A673 (cell line): ENCODE results near the gene NFXL1. TPM values are rescaled to one million over a fixed set of nuclear protein-coding genes. Genes with fewer than 3 reads are reported as not detected.

Experiments
- BruUV-seq: library from RNA; stranded (reverse); fragments of 400-500 nt; replicated peaks from 2 replicates; lab custom pipeline; 2021; lab: Mats Ljungman, UMichigan
- CTCF ChIA-PET: fragments of 300-600 bp; sonication (Branson Sonifier 250); formaldehyde crosslinking; loops from one replicate; lab custom pipeline; 2022; ENCODE audit warnings: antibody characterized with exemption; lab: Charles Lee
- POLR2A ChIA-PET: fragments of 300-600 bp; sonication (Branson Sonifier 250); formaldehyde crosslinking; loops from one replicate; lab custom pipeline; 2022; ENCODE audit warnings: antibody characterized with exemption; ENCODE audit not compliant: low non-redundant PET; lab: Charles Lee
- DNase-seq: peaks from one replicate; pipeline ENCODE4 v3.0.0-alpha.2; 2015; ENCODE audit warnings: low spot score
- H3K27ac ChIP-seq: fragments of 200-600 bp; sonication (generic); 2 replicates; pipeline ENCODE4 v1.5.1; 2016; ENCODE audit warnings: mixed run types, low read depth, mild to moderate bottlenecking, mixed read lengths, antibody characterized with exemption, low read length; ENCODE audit not compliant: poor library complexity, severe bottlenecking
- H3K27me3 ChIP-seq: fragments of 200-600 bp; sonication (generic); replicated peaks from 2 replicates; pipeline ENCODE4 v1.6.1; 2017; ENCODE audit warnings: mixed run types, low read depth, mild to moderate bottlenecking, mixed read lengths, antibody characterized with exemption, low read length; ENCODE audit not compliant: insufficient read depth, poor library complexity
- H3K36me3 ChIP-seq: fragments of 200-600 bp; sonication (generic); 2 replicates; pipeline ENCODE4 v1.6.1; 2016; ENCODE audit warnings: mixed run types, mild to moderate bottlenecking, mixed read lengths, antibody characterized with exemption, low read length; ENCODE audit not compliant: insufficient read depth, poor library complexity, severe bottlenecking
- H3K4me1 ChIP-seq: fragments of 200-600 bp; sonication (generic); 2 replicates; pipeline ENCODE4 v1.6.1; 2017; ENCODE audit warnings: mixed run types, mild to moderate bottlenecking, mixed read lengths, antibody characterized with exemption, low read length; ENCODE audit not compliant: insufficient read depth, poor library complexity, severe bottlenecking
- H3K4me3 ChIP-seq: fragments of 200-600 bp; sonication (generic); 2 replicates; pipeline ENCODE4 v1.5.1; 2016; ENCODE audit warnings: low read depth, mixed run types, mild to moderate bottlenecking, mixed read lengths, low read length; ENCODE audit not compliant: poor library complexity, severe bottlenecking
- H3K9me3 ChIP-seq: fragments of 200-600 bp; sonication (generic); 2 replicates; pipeline ENCODE4 v1.6.1; 2016; ENCODE audit warnings: mixed run types, low read depth, mild to moderate bottlenecking, mixed read lengths, antibody characterized with exemption, low read length; ENCODE audit not compliant: poor library complexity, severe bottlenecking
- CTCF ChIP-seq: fragments of 300-800, 200-600 bp; sonication (generic); conservative IDR thresholded peaks from 2 replicates; pipeline ENCODE4 v1.5.1; 2017; ENCODE audit warnings: low read depth, mild to moderate bottlenecking, antibody characterized with exemption, low read length, moderate library complexity, mixed read lengths
- EZH2 ChIP-seq: fragments of 200-600 bp; sonication (generic); IDR thresholded peaks from 2 replicates; pipeline ENCODE4 v1.6.1; 2017; ENCODE audit warnings: borderline replicate concordance, low read depth, mild to moderate bottlenecking, mixed read lengths, antibody characterized with exemption, low read length; ENCODE audit not compliant: poor library complexity, severe bottlenecking
- intact Hi-C: fragments of 100-400 bp; cut with micrococcal nuclease; formaldehyde crosslinking; loops from one replicate; pipeline ENCODE4 v1.10.0; 2022; ENCODE audit not compliant: unreplicated experiment
- total RNA-seq: library from RNA; stranded (reverse); gene quantifications from 2 replicates; pipeline ENCODE4 v1.2.3, GENCODE V29; 2021

NFXL1 gene
- total RNA-seq, 1 experiment from 2014 or later: 12.1 TPM

DNA sequence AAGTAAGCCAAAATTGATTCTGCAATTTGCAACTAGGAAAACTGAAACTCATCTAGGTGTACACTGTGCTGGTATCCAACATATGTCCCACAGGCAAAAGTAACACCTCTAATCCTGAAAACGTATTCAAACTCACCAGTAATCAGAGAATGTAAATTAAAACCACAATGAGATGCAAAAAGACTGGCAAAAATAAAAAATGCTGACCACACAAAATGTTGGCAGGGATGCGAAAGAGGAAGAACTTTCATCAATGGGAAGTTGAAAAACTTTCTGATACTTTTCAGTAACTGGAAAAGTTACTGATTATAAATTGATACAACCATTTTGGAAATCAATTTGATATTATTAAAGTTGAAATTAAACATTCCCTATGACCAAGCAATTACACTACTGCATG, 56.4 kb downstream of the NFXL1 start:
- Histone ChIP-seq H3K9me3 (no peaks in the 10 kb centered on the region), H3K4me3 (no peak overlapping the region), H3K36me3 (no peaks in the 10 kb centered on the region), H3K27ac (no peak overlapping the region), H3K4me1 (no peaks in the 10 kb centered on the region), H3K27me3 (no peaks in the 10 kb centered on the region)
- ChIA-PET CTCF (no interaction called here), POLR2A (no interaction called here)
- DNase-seq: no peak
- no peak for TF ChIP-seq CTCF
- no peak for TF ChIP-seq EZH2
- BruUV-seq: no TSS peak
- intact Hi-C loops: no loop called here

- BruUV-seq: no TSS peak
- no peak overlapping the region for H3K4me3 ChIP-seq
- H3K27ac ChIP-seq: no peak overlapping the region
- no peaks in the 10 kb centered on the region for H3K36me3 ChIP-seq
- ChIA-PET CTCF (no interaction called here), POLR2A (no interaction called here)
- no peaks in the 10 kb centered on the region for H3K4me1 ChIP-seq
- no peak for DNase-seq
- TF ChIP-seq EZH2 (no peak), CTCF (no peak)
- intact Hi-C loops: no loop called here
- no peaks in the 10 kb centered on the region for H3K9me3 ChIP-seq
- H3K27me3 ChIP-seq: no peaks in the 10 kb centered on the region
These were observed 57.7 kb downstream of the NFXL1 start for GRCh38 chr4:47856713-47857112.

DNA sequence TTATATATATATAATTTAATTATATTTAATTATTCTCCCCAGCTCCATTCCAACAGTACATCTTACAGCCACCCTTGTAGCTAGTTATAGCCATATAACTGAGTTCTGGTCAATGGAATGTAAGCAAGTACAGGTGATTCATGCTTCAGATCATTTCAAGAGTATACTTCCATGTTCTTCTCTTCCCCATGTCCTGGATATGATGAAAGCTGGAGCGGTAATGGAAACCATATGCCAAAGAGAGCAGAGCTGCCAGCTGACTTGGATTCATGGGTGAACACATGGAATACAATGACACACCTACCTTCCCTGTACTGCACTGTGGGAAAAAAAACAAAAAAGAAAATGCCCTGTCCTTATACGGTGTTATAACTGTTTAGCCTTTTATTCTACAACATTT, 59.0 kb downstream of the NFXL1 start:
- intact Hi-C loops: no loop called here
- no peak for TF ChIP-seq CTCF
- no peak for TF ChIP-seq EZH2
- no TSS peak for BruUV-seq
- H3K27me3 ChIP-seq: no peaks in the 10 kb centered on the region
- H3K4me1 ChIP-seq: no peaks in the 10 kb centered on the region
- no peaks in the 10 kb centered on the region for H3K9me3 ChIP-seq
- POLR2A ChIA-PET: no interaction called here
- no peak for DNase-seq
- H3K36me3 ChIP-seq: no peaks in the 10 kb centered on the region
- H3K27ac ChIP-seq: no peak overlapping the region
- no peak overlapping the region for H3K4me3 ChIP-seq
- CTCF ChIA-PET: no interaction called here
